DOHH2 (cell line): ENCODE data around the gene RGL3.

ENCODE experiments used
- H3F3A ChIP-seq: fragments of 200-600 bp; sonication (generic), shearing (Covaris generic); 2 replicates; pipeline ENCODE4 v1.6.0; 2016; ENCODE audit warnings: antibody characterized with exemption, mild to moderate bottlenecking; ENCODE audit not compliant: control insufficient read depth, insufficient read depth
- H3K27ac ChIP-seq: fragments of 200-600 bp; sonication (generic); 2 replicates; pipeline ENCODE4 v1.5.1; 2014; ENCODE audit warnings: low read depth, mild to moderate bottlenecking, low read length, moderate library complexity
- H3K27me3 ChIP-seq: fragments of 200-600 bp; sonication (generic); 2 replicates; pipeline ENCODE4 v1.6.1; 2014; ENCODE audit warnings: mild to moderate bottlenecking, low read length, mixed read lengths; ENCODE audit not compliant: control insufficient read depth
- H3K36me3 ChIP-seq: fragments of 200-600 bp; sonication (generic); 2 replicates; pipeline ENCODE4 v1.6.1; 2014; ENCODE audit warnings: mild to moderate bottlenecking, low read length, moderate library complexity, mixed read lengths; ENCODE audit not compliant: control insufficient read depth
- H3K4me1 ChIP-seq: fragments of 200-600 bp; sonication (generic); 2 replicates; pipeline ENCODE4 v1.6.1; 2014; ENCODE audit warnings: mild to moderate bottlenecking, low read length, mixed read lengths; ENCODE audit not compliant: control insufficient read depth
- H3K4me2 ChIP-seq: fragments of 200-600 bp; sonication (generic); 2 replicates; pipeline ENCODE4 v1.6.0; 2014; ENCODE audit warnings: mild to moderate bottlenecking, low read length, moderate library complexity
- H3K4me3 ChIP-seq: fragments of 200-600 bp; sonication (generic); 2 replicates; pipeline ENCODE4 v1.5.1; 2014; ENCODE audit warnings: mild to moderate bottlenecking, low read length, mixed read lengths
- H3K79me2 ChIP-seq: fragments of 200-600 bp; sonication (generic); 2 replicates; pipeline ENCODE4 v1.6.1; 2014; ENCODE audit warnings: mild to moderate bottlenecking, low read length, mixed read lengths; ENCODE audit not compliant: control insufficient read depth
- H3K9me2 ChIP-seq: fragments of 200-600 bp; sonication (generic); replicated peaks from 2 replicates; pipeline ENCODE4 v1.6.1; 2014; ENCODE audit warnings: mild to moderate bottlenecking, low read length, mixed read lengths; ENCODE audit not compliant: control insufficient read depth
- H3K9me3 ChIP-seq: fragments of 200-600 bp; sonication (generic); 2 replicates; pipeline ENCODE4 v1.6.1; 2014; ENCODE audit warnings: antibody characterized with exemption, low read length, mixed read lengths; ENCODE audit not compliant: control insufficient read depth, insufficient read depth
- H4K20me1 ChIP-seq: fragments of 200-600 bp; sonication (generic); 2 replicates; pipeline ENCODE4 v1.6.0; 2014; ENCODE audit warnings: low read depth, mild to moderate bottlenecking, antibody characterized with exemption, low read length, moderate library complexity; ENCODE audit not compliant: control insufficient read depth, insufficient read depth
- CTCF ChIP-seq: fragments of 200-600 bp; sonication (generic); IDR thresholded peaks from one replicate; pipeline ENCODE4 v1.5.1; 2014; ENCODE audit warnings: antibody characterized with exemption, mild to moderate bottlenecking, low read depth, low read length; ENCODE audit not compliant: poor library complexity, severe bottlenecking
- EZH2phosphoT487 ChIP-seq: fragments of 200-600 bp; sonication (generic); IDR thresholded peaks from 2 replicates; pipeline ENCODE4 v1.6.1; 2017; ENCODE audit warnings: borderline replicate concordance, mild to moderate bottlenecking, antibody characterized with exemption, low read length, moderate library complexity, mixed read lengths

RGL3 gene

GRCh38 chr19:11404588-11405222 is 14.4 kb downstream of the RGL3 start:
- no peak overlapping the region for H3K27ac ChIP-seq
- H3K4me1 ChIP-seq: no peaks in the 10 kb centered on the region
- TF ChIP-seq CTCF: no peak
- TF ChIP-seq EZH2phosphoT487: no peak
- no peaks in the 10 kb centered on the region for H3K79me2 ChIP-seq
- no peaks in the 10 kb centered on the region for H3K9me3 ChIP-seq
- H4K20me1 ChIP-seq: no peaks in the 10 kb centered on the region
- no peak overlapping the region for H3K4me2 ChIP-seq
- no peaks in the 10 kb centered on the region for H3K36me3 ChIP-seq
- H3F3A ChIP-seq: no peaks in the 10 kb centered on the region
- no peak overlapping the region for H3K4me3 ChIP-seq
- no peaks in the 10 kb centered on the region for H3K9me2 ChIP-seq
- no peaks in the 10 kb centered on the region for H3K27me3 ChIP-seq

- Histone ChIP-seq H3K79me2 (no peaks in the 10 kb centered on the region), H4K20me1 (no peaks in the 10 kb centered on the region), H3K27me3 (no peaks in the 10 kb centered on the region), H3K9me3 (no peaks in the 10 kb centered on the region), H3K27ac (no peak overlapping the region), H3K36me3 (no peaks in the 10 kb centered on the region), H3K4me1 (no peaks in the 10 kb centered on the region), H3K4me3 (no peak overlapping the region), H3F3A (no peaks in the 10 kb centered on the region), H3K9me2 (no peaks in the 10 kb centered on the region), H3K4me2 (no peak overlapping the region)
- TF ChIP-seq CTCF: no peak
Observed at GRCh38 chr19:11401808-11402543, 17.1 kb downstream of the RGL3 start.

GRCh38 chr19:11400798-11401197 is 18.3 kb downstream of the RGL3 start:
- H3K9me3 ChIP-seq: no peaks in the 10 kb centered on the region
- no peaks in the 10 kb centered on the region for H3K36me3 ChIP-seq
- H3K9me2 ChIP-seq: no peaks in the 10 kb centered on the region
- no peaks in the 10 kb centered on the region for H3F3A ChIP-seq
- no peaks in the 10 kb centered on the region for H4K20me1 ChIP-seq
- no peak overlapping the region for H3K4me2 ChIP-seq
- no peak overlapping the region for H3K4me3 ChIP-seq
- no peaks in the 10 kb centered on the region for H3K4me1 ChIP-seq
- no peak overlapping the region for H3K27ac ChIP-seq
- no peaks in the 10 kb centered on the region for H3K79me2 ChIP-seq
- no peak for TF ChIP-seq CTCF
- no peak for TF ChIP-seq EZH2phosphoT487
- H3K27me3 ChIP-seq: no peaks in the 10 kb centered on the region
